Calu3 (cell line): Measurements from ENCODE around the gene ANKRD33B. TPM values are rescaled to one million over a fixed set of nuclear protein-coding genes. Genes with fewer than 3 reads are reported as not detected.
A peak's percentile ranks its signal among the peaks of the same experiment; 100 is the strongest.

Experiments
- BruUV-seq: library from RNA; stranded (reverse); fragments of 400-500 nt; replicated peaks from 2 replicates; lab custom pipeline; 2021; lab: Mats Ljungman, UMichigan
- CTCF ChIA-PET: fragments of 300-600 bp; sonication (Branson Sonifier 250); formaldehyde crosslinking; loops from one replicate; lab custom pipeline; 2022; ENCODE audit warnings: antibody characterized with exemption; lab: Charles Lee
- DNase-seq: peaks from one replicate; pipeline ENCODE4 v3.0.0; 2022
- H3K27ac Mint-ChIP-seq: one replicate; pipeline ENCODE4 v1.8.0; 2022; ENCODE audit warnings: mixed read lengths; ENCODE audit not compliant: unreplicated experiment
- H3K27me3 Mint-ChIP-seq: one replicate; pipeline ENCODE4 v1.8.0; 2022; ENCODE audit warnings: mixed read lengths; ENCODE audit not compliant: unreplicated experiment
- H3K36me3 Mint-ChIP-seq: one replicate; pipeline ENCODE4 v1.8.0; 2022; ENCODE audit warnings: mild to moderate bottlenecking, moderate library complexity, mixed read lengths; ENCODE audit not compliant: insufficient read depth, unreplicated experiment
- H3K4me1 Mint-ChIP-seq: one replicate; pipeline ENCODE4 v1.8.0; 2022; ENCODE audit warnings: mild to moderate bottlenecking, low read depth, mixed read lengths; ENCODE audit not compliant: unreplicated experiment
- H3K4me3 Mint-ChIP-seq: one replicate; pipeline ENCODE4 v1.8.0; 2022; ENCODE audit warnings: mild to moderate bottlenecking, low read depth, moderate library complexity, mixed read lengths; ENCODE audit not compliant: unreplicated experiment
- H3K9me3 Mint-ChIP-seq: one replicate; pipeline ENCODE4 v1.8.0; 2022; ENCODE audit warnings: low read depth, mixed read lengths; ENCODE audit not compliant: unreplicated experiment
- intact Hi-C: fragments of 100-400 bp; cut with micrococcal nuclease; formaldehyde crosslinking; loops from one replicate; pipeline ENCODE4 v1.10.0; 2022; ENCODE audit not compliant: unreplicated experiment
- total RNA-seq: library from RNA; stranded (reverse); gene quantifications from 2 replicates; pipeline ENCODE4 v1.2.3, GENCODE V29; 2022
- TF ChIP-seq, protein P1 (sequence below): fragments of 200-600 bp; IDR thresholded peaks from one replicate; pipeline ENCODE4 v1.8.0; 2022; ENCODE audit warnings: antibody characterized with exemption; ENCODE audit not compliant: unreplicated experiment

ANKRD33B gene
- total RNA-seq, 1 experiment from 2014 or later: 3.6 TPM

DNA sequence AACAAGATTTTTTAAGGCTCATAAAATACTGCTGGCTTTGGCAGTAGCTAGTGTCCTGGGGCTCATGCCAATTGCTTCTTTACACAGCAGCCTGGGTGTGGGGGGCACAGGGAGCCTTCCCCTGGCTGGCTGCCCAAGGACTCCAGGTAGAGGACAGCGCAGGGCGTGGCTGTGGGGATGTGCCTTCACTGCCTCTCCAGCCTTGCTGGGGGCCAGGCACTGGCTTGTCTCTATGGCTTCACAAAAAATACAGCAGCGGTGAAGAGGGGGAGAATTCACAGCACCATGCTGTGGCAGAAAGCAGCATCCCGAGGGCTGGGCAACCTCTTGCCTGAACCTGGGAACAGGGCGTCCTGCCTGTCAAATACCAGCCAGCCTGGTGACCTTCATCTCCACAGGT is 139.8 kb downstream of the ANKRD33B start:
- CTCF ChIA-PET: interaction anchor here (0.8 to 1.9 kb wide), 2 partner anchors 14 to 21 kb away, joined by 3 to 4 read pairs; no protein-coding TSS in a partner anchor

DNA sequence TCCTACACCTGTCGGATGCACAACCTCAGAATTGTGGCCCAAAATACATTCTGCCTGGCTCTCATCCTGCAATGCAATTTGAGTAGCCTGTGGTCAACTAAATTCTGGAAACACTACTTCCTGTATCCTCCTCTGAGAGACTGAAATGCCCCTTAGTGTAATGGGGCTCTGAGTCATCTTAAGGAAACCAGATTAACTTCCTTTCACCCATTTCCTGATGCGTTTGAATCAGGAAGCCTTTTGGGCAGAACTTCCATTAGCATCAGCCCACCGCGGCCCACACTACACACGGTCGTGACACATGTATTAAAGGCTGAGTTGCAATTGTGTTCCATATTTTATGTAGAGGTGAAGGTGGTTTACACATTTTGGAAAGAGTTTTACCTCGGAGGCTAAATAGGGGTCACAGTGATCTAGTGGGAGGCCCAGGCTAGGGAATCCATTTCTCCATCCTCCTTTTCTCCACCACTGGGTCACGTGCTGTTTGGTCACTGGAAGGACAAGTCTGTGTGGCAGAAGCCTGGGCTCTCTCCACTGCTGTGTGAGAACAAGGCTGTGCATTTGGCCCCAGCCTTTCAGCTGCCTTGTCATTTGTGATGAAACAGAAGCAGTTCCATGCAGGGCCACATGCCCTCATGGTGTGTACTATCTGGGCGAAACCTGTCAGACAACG is 141.2 kb downstream of the ANKRD33B start:
- Mint-ChIP-seq H3K4me1 (peaks cover 62% of the 10 kb centered on the region), H3K27ac (peak overlapping the region; percentile 30), H3K4me3 (no peak overlapping the region), H3K9me3 (no peaks in the 10 kb centered on the region), H3K27me3 (no peaks in the 10 kb centered on the region), H3K36me3 (peaks cover 24% of the 10 kb centered on the region)
- TF ChIP-seq, protein P1, sequence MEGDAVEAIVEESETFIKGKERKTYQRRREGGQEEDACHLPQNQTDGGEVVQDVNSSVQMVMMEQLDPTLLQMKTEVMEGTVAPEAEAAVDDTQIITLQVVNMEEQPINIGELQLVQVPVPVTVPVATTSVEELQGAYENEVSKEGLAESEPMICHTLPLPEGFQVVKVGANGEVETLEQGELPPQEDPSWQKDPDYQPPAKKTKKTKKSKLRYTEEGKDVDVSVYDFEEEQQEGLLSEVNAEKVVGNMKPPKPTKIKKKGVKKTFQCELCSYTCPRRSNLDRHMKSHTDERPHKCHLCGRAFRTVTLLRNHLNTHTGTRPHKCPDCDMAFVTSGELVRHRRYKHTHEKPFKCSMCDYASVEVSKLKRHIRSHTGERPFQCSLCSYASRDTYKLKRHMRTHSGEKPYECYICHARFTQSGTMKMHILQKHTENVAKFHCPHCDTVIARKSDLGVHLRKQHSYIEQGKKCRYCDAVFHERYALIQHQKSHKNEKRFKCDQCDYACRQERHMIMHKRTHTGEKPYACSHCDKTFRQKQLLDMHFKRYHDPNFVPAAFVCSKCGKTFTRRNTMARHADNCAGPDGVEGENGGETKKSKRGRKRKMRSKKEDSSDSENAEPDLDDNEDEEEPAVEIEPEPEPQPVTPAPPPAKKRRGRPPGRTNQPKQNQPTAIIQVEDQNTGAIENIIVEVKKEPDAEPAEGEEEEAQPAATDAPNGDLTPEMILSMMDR: no peak
- CTCF ChIA-PET: interaction anchor here (0.9 to 1.9 kb wide), 2 partner anchors 20 kb away, joined by 3 to 4 read pairs; no protein-coding TSS in a partner anchor
- intact Hi-C loops: loop anchor here (5.0 kb wide), 2 partner anchors 57 to 152 kb away; partner anchors contain the start of gene DAP
- BruUV-seq: no TSS peak
- peak; percentile 6 for DNase-seq

More for the DNA sequence above, 139.8 kb downstream of the ANKRD33B start:
- Mint-ChIP-seq H3K4me3 (no peak overlapping the region), H3K27me3 (no peaks in the 10 kb centered on the region), H3K27ac (peak overlapping the region; percentile 1), H3K4me1 (peaks cover 75% of the 10 kb centered on the region), H3K36me3 (peaks cover 24% of the 10 kb centered on the region), H3K9me3 (no peaks in the 10 kb centered on the region)
- TF ChIP-seq, protein P1: no peak
- DNase-seq: peak; percentile 10
- BruUV-seq: no TSS peak
- intact Hi-C loops: loop anchor here (2.0 to 5.0 kb wide), 3 partner anchors 21 to 154 kb away; partner anchors contain the start of gene DAP

GRCh38 chr5:10705747-10706146 is 141.9 kb downstream of the ANKRD33B start:
- Mint-ChIP-seq H3K9me3 (no peaks in the 10 kb centered on the region), H3K4me3 (no peak overlapping the region), H3K4me1 (peaks cover 60% of the 10 kb centered on the region), H3K27ac (no peak overlapping the region), H3K27me3 (no peaks in the 10 kb centered on the region), H3K36me3 (peaks cover 29% of the 10 kb centered on the region)
- intact Hi-C loops: no loop called here
- BruUV-seq: no TSS peak
- DNase-seq: no peak
- TF ChIP-seq, protein P1: no peak
- CTCF ChIA-PET: no interaction called here

GRCh38 chr5:10706326-10706725 is 142.5 kb downstream of the ANKRD33B start:
- BruUV-seq: no TSS peak
- intact Hi-C loops: no loop called here
- CTCF ChIA-PET: no interaction called here
- Mint-ChIP-seq H3K36me3 (peaks cover 31% of the 10 kb centered on the region), H3K27me3 (no peaks in the 10 kb centered on the region), H3K4me1 (peaks cover 60% of the 10 kb centered on the region), H3K4me3 (no peak overlapping the region), H3K9me3 (no peaks in the 10 kb centered on the region), H3K27ac (no peak overlapping the region)
- DNase-seq: no peak
- TF ChIP-seq, protein P1: no peak

Other genes with a start within 250 kb of the ANKRD33B start
- 155 and 160 TPM in 2 replicates for gene MARCHF6, start 210.4 kb upstream of the ANKRD33B start, total RNA-seq
- gene ROPN1L, start 122.2 kb upstream of the ANKRD33B start, total RNA-seq: 0.40 TPM in 1 of 2 replicates, not detected in the other
- gene DAP, start 197.2 kb downstream of the ANKRD33B start, total RNA-seq: 138 and 141 TPM in 2 replicates